Hematopoietic multipotent progenitor cell treated with erythropoietin and hydrocortisone succinate and interleukin-3 and kit ligand, for 4 days (in vitro differentiated cells): Measurements from ENCODE around the gene MAST3.

Source experiments
- DNase-seq: peaks from one replicate; pipeline ENCODE4 v3.0.0-alpha.2; 2015

The MAST3 gene

GRCh38 chr19:18164072-18164471 is 66.5 kb downstream of the MAST3 start:
- DNase-seq = no peak

GRCh38 chr19:18165794-18166544 is 68.4 kb downstream of the MAST3 start:
- DNase-seq = no peak

DNA sequence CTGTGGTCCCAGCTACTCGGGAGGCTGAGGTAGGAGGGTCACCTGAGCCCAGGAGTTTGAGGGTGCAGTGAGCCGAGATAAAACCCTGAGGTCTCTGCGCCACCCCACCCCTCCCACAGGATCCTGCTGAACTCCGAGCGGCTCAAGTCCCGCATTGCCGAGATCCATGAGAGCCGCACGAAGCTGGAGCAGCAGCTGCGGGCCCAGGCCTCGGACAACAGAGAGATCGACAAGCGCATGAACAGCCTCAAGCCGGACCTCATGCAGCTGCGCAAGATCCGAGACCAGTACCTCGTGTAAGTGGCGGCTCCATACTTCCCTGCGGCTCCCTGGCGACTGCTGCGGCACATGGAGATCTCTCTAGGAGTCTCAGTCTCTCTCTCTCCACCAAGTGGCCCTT is 69.4 kb downstream of the MAST3 start:
- DNase-seq = no peak

DNA sequence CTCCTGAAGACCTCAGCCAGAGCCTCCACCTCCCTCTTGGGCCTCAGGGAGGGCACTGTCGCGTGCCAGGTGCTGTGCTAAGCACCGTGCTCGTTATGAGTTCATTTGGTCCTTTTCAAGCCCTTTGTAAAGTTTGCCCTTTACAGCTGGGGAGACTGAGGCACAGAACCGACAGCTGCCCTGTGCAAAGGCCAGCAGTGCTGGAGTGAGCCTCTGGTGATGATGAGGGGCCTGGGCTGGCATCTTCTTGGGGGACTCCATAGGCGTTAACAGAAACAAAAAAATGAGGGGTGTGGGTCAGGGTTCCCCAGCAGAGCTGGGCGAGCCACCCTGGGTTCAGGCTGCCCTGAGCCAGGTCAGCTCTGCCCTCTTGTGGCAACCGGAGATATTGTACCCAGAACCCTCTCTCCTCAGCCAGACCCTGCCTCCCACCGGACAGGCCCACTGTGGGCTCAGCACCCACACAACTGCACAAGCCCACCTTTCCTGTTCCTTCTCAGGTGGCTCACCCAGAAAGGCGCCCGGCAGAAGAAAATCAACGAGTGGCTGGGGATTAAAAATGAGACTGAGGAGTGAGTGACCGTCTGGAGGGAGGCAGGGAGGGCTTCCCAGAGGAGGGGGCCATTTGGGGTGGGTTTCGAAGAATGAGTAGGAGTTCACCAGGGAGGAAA is 70.5 kb downstream of the MAST3 start:
- peak; percentile 82 for DNase-seq

DNA sequence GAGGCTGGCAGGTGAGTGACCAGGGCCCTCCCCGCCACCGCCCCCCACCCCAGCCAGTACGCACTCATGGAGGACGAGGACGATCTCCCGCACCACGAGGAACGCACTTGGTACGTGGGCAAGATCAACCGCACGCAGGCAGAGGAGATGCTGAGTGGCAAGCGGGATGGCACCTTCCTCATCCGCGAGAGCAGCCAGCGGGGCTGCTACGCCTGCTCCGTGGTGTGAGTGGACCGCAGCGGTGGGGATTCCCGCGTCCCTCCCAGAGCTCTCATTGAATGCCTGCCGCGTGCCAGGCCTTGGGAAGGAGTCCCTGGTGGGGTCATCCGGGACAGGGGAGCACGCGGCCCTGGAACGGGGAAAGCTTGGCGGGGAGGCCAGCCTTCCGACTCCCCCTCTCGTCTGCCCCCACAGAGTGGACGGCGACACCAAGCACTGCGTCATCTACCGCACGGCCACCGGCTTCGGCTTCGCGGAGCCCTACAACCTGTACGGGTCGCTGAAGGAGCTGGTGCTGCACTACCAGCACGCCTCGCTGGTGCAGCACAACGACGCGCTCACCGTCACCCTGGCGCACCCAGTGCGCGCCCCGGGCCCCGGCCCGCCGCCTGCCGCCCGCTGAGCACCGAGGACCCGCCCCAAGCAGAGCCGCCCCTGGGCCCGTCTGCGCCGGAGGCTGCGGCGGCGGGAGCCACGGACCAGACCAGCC is 71.2 kb downstream of the MAST3 start:
- no peak for DNase-seq

GRCh38 chr19:18170714-18171255 is 73.2 kb downstream of the MAST3 start:
- no peak for DNase-seq

- no peak for DNase-seq
These were observed 74.2 kb downstream of the MAST3 start for GRCh38 chr19:18171605-18172327.

GRCh38 chr19:18172331-18173053 is 74.9 kb downstream of the MAST3 start:
- no peak for DNase-seq

GRCh38 chr19:18173054-18173571 is 75.5 kb downstream of the MAST3 start:
- peak; percentile 44 for DNase-seq

DNA sequence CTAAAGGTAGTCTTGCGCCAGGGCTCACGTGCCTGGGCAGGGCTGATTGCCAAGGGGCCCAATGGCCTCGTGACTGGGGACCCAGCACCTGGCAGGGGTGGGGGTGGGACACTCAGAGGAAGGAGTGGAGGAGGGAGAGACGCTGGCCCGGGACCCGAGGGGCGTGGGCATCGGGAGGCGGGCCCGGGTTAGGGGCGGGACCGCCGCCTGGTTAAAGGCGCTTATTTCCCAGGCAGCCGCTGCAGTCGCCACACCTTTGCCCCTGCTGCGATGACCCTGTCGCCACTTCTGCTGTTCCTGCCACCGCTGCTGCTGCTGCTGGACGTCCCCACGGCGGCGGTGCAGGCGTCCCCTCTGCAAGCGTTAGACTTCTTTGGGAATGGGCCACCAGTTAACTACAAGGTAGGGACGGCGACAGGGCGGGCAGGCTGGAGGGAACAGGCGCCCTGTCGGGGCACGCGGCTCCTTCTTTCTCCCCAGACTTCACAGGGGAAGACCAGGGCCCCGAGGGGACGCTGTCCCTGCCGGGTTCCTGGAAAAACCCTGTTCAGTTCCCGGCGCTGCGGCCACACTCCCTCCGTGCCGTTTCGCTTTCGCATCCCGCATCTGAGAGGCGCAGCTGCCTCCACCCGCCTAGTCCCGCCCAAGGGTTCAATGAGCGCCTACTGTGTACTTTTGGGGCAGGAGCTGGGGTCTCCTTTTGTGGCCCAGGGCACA is 76.2 kb downstream of the MAST3 start, which contains the start of gene IFI30:
IFI30 (plus strand) TSS at position 242 of the 717 bp plus-strand sequence; CDS start at position 271, 29 bp downstream.
- peak; percentile 78 for DNase-seq

DNA sequence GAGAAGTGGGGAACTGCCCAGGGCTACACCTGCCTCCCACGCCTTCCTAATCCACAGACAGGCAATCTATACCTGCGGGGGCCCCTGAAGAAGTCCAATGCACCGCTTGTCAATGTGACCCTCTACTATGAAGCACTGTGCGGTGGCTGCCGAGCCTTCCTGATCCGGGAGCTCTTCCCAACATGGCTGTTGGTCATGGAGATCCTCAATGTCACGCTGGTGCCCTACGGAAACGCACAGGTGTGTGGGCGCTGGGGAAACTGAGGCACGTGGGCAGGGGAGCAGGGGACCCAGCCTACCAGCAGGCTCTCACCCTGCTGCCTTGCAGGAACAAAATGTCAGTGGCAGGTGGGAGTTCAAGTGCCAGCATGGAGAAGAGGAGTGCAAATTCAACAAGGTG is 77.4 kb downstream of the MAST3 start:
- no peak for DNase-seq

DNA sequence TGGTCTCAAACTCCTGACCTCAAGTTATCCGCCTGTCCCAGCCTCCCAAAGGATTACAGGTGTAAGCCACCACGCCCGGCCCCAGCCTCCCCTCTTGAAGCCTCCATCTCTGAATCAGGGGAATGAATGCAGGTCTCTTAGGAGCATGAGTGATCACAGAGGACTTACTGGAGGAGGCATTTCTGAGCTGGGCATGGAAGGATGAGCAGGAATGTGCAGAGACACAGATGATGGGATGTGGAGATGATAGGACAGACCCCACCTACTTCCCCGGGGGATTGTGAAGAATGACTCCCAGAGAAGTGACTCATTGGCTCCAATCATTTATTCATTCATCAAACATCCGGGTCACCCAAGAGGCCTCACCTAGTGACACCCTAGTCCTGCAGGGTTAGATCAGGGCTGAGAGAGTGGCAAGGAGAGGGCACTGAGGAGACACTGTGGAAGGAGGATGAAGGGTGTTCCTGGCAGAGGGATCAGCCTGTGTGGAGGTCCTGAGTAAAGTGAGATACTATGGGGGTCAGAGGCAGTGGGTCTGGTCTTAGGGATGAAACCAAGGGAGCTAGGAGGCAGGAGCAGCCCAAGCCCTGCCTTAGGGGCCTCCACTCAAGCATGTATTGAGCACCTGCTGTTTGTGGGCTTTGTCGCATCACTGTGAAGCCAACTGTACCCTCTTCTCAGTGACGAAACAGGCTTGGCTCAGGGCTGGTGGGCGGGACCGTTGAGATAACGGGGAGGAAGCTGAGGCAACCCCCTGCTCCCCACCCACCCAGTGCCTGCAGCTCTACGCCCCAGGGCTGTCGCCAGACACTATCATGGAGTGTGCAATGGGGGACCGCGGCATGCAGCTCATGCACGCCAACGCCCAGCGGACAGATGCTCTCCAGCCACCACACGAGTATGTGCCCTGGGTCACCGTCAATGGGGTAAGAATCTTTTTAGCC is 79.1 kb downstream of the MAST3 start:
- peak; percentile 62 for DNase-seq

DNA sequence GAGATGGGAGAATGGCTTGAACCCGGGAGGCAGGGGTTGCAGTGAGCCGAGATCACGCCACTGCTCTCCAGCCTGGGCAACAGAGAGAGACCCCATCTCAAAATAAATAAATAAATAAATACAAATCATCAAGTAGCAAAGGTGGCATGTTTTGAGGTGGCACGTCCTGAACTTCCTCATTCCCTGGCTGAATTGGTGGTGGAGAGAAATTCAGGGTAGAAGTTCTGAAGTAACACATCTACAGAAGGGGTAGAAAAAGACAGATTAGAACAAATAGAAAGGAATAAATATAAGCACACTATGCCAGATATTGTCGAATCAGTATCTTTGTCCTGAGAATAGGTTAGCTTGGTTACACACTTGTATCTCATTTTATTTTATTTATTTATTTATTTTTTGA is 82.4 kb downstream of the MAST3 start:
- peak; percentile 35 for DNase-seq

- DNase-seq = no peak
These were observed 86.0 kb downstream of the MAST3 start for GRCh38 chr19:18183529-18183928.

DNA sequence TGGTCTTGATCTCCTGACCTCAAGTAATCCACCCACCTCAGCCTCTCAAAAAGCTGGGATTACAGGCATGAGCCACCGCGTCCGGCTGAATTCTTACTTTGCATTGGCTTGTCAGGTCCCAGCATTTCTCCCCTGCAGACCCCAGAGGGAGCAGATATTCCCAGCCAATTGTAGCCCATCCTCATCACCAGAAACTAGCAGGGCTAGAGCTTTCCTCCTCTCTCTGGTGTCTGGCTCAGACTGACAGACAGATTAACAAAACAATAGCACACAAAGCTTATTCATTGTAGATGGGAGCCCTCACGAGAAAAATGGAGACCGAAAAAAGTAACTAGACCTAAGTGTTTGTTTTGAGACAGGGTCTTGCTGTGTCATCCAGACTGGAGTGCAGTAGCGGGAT is 88.0 kb downstream of the MAST3 start:
- no peak for DNase-seq

GRCh38 chr19:18190278-18190677 is 92.7 kb downstream of the MAST3 start:
- DNase-seq = no peak

DNA sequence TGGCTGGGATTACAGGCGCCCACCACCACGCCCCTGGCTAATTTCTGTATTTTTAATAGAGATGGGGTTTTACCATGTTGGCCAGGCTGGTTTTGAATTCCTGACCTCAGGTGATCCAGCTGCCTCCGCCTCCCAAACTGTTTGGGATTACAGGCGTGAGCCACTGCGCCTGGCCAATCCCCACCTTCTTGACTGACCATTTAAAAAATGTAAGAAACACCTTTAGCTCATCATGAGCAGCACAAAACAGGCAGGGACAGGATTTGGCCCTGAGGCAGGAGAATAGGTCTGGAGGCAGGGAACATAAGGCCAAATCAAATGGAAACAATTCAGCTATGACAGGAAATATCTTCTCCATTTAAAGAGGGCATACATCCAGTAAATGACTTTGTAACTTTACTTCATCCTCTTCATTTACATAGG is 94.1 kb downstream of the MAST3 start:
- no peak for DNase-seq

GRCh38 chr19:18192673-18193387 is 95.3 kb downstream of the MAST3 start, which contains the start of gene MPV17L2:
Gene MPV17L2, plus strand, starts transcription at chr19:18193218. Its CDS starts 64 bp downstream, at chr19:18193282.
- DNase-seq = peak; percentile 100
